HEK293T (cell line): ENCODE results near the gene ABCG8.

ENCODE experiments used
- BHLHE40 ChIP-seq: fragments of 450-650 bp; IDR thresholded peaks from 2 replicates; pipeline ENCODE4 v1.6.1; 2016; ENCODE audit warnings: mild to moderate bottlenecking, moderate library complexity, borderline replicate concordance
- FOXA1 ChIP-seq: fragments of 450-650 bp; IDR thresholded peaks from 2 replicates; pipeline ENCODE4 v1.6.1; 2016; ENCODE audit warnings: mild to moderate bottlenecking
- FOXK2 ChIP-seq: fragments of 450-650 bp; IDR thresholded peaks from 2 replicates; pipeline ENCODE4 v1.6.1; 2016; ENCODE audit warnings: mild to moderate bottlenecking
- FOXM1 ChIP-seq: fragments of 450-650 bp; IDR thresholded peaks from 2 replicates; pipeline ENCODE4 v1.6.1; 2017; ENCODE audit warnings: mild to moderate bottlenecking, borderline replicate concordance
- L3MBTL2 ChIP-seq: fragments of 450-650 bp; conservative IDR thresholded peaks from 2 replicates; pipeline ENCODE4 v1.6.1; 2016; ENCODE audit warnings: mild to moderate bottlenecking
- NFRKB ChIP-seq: fragments of 450-650 bp; IDR thresholded peaks from 2 replicates; pipeline ENCODE4 v1.6.1; 2016; ENCODE audit warnings: mild to moderate bottlenecking, moderate library complexity
- PKNOX1 ChIP-seq: fragments of 450-650 bp; IDR thresholded peaks from 2 replicates; pipeline ENCODE4 v1.6.1; 2016
- SP1 ChIP-seq: fragments of 450-650 bp; IDR thresholded peaks from 2 replicates; pipeline ENCODE4 v1.6.1; 2017
- TARDBP ChIP-seq: fragments of 450-650 bp; IDR thresholded peaks from 2 replicates; pipeline ENCODE4 v1.6.1; 2016
- ZNF384 ChIP-seq: fragments of 450-650 bp; IDR thresholded peaks from 2 replicates; pipeline ENCODE4 v1.6.1; 2016

DNA sequence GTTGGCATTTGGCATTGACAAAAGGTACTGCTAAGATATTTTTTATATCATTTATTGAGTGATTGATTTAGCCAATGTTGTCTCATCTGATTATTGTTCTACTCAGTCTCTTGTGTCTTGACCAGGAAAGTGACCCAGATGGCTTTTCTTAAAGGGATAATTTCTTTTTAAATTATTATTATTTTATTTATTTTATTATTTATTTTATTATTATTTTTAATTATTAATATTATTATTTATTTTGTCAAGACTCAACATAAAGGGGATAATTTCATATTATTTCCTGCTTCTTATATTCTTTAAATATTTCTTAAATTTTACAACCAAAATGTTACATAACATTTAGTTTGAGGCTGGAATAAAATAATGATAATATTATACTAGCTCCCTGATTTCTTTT is 37.9 kb upstream of the ABCG8 start:
- TF ChIP-seq SP1 (no peak), TARDBP (no peak), ZNF384 (no peak), FOXK2 (no peak), L3MBTL2 (no peak), FOXA1 (no peak), FOXM1 (no peak), NFRKB (no peak), PKNOX1 (no peak), BHLHE40 (no peak)
